ENCODE results near the gene PPBP. TPM values are rescaled to one million over a fixed set of nuclear protein-coding genes. Genes with fewer than 3 reads are reported as not detected.

Gene PPBP, protein sequence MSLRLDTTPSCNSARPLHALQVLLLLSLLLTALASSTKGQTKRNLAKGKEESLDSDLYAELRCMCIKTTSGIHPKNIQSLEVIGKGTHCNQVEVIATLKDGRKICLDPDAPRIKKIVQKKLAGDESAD
- not detected for polyA plus RNA-seq (2012; ENCODE audit: insufficient read depth, insufficient read length)

DNA sequence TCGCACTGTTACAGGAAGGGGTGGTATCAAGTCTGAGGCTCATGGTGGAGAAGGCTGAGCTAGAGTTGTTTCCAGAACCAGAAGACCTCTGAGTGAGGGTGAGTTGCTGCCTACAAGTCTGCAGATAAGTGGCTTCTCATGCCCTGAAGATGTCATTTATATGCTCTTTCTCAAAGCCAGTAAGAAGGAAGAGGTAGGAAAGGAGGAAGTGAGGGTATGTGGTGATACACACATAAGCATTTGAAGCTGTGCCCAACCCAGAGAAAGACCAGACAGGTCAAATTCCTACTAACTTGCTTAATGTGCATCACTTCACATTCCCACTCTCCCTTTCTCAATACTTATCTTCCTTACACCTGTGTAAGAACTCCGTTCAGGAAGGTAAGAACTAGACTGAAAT lies at the start of gene PPBP:
PPBP (minus strand) TSS at position 130 of the 400 bp plus-strand sequence; CDS start at position 43, 87 bp downstream.
- peak; percentile 5 for DNase-seq (ENCODE audit: low read depth, low spot score)
- no peak within 1 kb of the TSS for H3K4me3 ChIP-seq (ENCODE audit: low read length)

DNA sequence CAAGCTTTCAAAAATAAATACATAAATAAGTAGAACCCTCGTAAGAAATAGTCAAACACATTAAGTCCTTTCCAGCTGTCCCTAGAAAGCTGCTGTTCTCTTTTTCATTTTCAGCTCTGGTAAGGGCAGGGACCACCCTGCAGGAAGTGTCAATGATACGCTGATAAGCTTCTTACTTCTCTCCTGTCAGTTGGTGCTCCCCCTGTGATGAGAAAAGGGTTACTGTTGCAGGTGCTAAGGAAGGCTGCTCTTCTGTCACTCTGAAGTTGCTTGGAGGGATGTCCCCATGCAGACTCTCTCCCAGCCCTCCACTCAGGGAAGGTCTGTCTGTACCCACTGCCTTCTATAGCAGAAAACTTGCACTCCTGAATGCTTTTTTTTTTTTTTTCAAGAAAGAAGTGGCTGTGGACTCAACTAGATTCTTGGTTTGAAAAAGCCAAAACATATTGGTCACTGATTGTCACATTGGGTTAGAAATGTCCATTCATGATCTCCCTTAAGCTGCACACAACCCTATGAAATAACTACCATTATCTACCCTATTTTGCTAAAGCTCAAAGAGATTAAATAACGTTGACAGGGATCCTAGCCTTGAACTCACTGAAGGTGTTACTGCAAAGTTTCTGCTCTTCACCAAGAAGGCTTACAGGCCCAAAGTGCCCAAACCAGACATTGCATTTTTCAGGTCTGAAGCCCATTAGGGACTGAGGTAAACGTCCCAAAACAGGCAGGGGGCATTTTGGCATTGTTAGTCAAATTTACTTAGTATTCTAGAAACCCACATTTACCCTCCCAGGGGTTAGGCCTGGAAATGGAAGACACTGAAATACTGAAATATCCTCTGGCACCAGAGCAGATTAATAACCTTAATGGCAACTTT lies 49.3 kb upstream of the PPBP start:
- DNase-seq (ENCODE audit: low read depth, low spot score), result peak; percentile 80
- H3K4me3 ChIP-seq (ENCODE audit: low read length), result peak overlapping the region; percentile 72; the same call in 1 of the 2 replicates

DNA sequence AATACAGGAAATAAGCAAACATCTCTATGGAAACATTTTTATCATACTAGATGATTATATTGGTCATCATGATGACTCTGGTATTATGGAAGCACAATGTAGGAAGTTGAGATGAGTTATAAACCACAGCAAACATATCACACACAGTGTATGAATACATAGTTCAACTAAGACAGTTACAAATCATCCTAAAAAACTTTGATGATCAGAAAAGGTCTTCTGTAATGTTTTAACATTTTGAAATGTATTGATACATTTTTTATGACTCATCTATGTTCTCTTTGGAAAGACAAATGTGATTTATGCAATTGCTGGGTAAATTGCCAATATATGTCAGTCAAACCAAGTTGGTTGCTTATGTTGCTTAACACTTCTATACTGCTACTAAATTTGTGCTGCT lies 45.7 kb upstream of the PPBP start:
- DNase-seq (ENCODE audit: low read depth, low spot score), result no peak
- no peak overlapping the region for H3K4me3 ChIP-seq (ENCODE audit: low read length)

DNA sequence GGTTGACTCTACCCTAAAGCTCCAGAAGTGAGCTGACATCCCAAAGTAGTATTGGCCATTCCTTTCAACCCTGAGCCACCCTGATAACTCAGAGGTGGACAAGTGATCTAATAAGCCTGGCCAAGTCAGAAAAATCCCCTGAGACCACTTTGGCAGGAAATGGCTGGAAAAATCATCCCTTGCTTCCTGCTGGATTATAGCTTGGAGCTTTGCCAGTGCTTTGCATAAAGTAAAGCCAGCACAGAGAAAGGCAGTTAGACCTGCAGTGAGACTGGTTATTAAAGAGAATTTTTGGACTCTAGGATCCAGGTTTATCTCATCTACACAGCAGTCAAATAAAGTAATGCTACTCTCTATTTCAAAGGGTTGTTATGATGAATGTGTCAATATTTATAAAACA lies 44.1 kb upstream of the PPBP start:
- no peak overlapping the region for H3K4me3 ChIP-seq (ENCODE audit: low read length)
- no peak for DNase-seq (ENCODE audit: low read depth, low spot score)

DNA sequence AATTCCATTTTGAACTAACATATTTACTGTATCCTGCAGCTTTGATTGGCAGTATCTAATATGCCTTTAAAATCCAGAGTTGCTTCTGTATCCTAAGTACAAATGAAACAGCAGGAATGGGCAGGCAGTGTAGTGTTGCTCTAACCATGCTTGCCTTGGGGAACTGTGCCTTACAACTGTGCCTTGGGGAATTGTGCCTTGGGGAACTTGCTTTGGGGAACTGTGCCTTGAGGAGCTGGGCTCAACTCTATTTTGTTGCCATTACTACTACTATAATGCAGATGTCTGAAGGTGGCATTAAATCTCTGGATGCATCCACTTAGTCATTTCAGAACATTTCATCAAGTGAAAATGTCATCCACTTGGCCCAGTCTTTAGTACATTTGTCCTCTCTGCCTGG lies 43.6 kb upstream of the PPBP start:
- DNase-seq (ENCODE audit: low read depth, low spot score), result no peak
- no peak overlapping the region for H3K4me3 ChIP-seq (ENCODE audit: low read length)

DNA sequence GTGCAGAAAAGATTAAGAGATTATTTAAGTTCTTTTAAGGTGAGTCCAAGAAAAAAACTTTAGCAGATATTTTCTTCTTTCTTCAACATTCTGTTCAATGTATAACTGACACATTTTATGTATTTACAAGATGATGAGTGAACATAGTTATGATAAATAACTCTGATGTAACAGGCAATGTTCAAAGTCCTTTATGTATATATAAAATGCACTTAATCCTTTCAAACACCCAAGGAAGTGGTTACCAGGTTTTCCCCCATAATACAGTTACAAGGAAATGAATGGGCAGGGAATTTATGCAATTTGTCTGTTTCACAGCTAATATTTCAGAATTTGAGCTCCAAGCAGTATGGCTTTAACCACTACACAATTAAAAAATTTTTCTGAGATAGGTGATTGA lies 42.3 kb upstream of the PPBP start:
- no peak overlapping the region for H3K4me3 ChIP-seq (ENCODE audit: low read length)
- DNase-seq (ENCODE audit: low read depth, low spot score), result no peak

DNA sequence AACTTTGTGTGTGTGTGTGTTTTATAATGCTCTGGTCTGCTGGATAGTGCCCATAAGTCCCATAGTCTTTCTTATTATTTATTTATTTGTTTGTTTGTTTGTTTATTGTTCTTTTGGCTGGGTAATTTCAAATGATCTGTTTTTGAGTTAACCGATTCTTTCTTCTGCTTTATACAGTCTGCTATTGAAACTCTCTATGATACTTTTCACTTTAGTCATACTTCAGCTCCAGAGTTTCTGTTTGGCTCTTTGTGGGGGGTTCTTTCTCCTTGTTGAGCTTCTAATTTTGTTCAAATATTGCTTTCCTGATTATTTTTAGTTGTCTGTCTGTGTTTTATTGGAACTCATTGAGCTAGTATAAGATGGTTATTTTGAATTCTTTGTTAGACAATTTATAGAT lies 40.5 kb upstream of the PPBP start:
- no peak for DNase-seq (ENCODE audit: low read depth, low spot score)

DNA sequence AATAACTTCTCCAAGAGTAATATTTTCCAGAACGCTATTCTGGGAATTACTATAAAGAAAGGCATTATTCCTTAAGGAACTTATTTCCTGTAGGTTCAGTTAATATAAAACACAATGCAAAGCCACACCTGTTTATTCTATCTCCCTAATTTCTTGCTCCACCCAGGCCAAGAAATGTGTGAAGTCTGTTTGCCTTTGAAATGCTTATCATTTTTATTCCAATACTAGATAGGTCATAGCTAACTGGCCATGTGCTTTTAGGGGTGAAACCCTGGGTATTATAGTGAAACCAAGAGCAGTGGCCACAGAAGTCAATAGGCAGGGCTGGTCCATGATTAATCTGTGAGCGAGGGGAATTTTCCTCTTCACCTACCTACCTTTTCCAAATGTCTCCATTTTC lies 35.7 kb upstream of the PPBP start:
- no peak for DNase-seq (ENCODE audit: low read depth, low spot score)
- no peak overlapping the region for H3K4me3 ChIP-seq (ENCODE audit: low read length)

More for the DNA sequence above, 40.5 kb upstream of the PPBP start:
- H3K4me3 ChIP-seq (ENCODE audit: low read length), result no peak overlapping the region

DNA sequence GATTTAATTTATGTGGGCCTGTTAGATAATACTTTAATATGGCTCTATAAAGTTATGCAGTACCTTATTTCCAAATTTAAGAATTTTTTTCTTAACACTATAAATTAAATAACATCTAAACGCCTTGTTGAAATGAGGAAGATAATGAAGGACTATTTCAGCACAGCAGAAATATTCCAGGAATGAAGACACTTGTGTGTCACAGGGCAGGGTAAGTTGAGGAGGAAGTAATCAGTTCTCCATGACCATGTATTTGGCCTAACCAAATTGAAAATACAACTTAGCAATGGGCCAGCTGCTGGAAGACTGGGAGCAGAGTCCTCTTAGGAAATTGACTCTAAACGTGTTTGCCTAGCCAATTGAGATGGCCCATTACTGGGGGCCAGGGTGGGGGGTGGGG lies 33.6 kb upstream of the PPBP start:
- H3K4me3 ChIP-seq (ENCODE audit: low read length), result no peak overlapping the region
- DNase-seq (ENCODE audit: low read depth, low spot score), result no peak

DNA sequence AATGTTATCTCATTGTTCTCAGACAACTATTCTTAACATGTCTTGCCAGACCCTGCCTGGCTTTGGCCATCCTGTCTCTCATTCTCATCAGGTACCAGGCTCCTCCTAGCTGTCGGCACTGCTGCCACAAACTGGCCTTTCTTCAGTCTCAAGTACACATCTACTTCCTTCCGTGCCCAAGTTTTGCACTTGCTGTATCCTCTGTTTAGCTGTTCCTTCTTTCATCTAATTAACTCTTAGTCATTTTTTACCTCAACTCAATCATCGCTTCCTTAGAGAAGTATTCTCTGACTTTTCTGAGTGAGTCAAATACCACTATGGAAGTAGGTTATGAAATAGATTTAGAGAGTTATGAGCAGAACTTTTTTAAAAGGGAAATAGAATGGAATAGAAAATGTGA lies 30.8 kb upstream of the PPBP start:
- no peak for DNase-seq (ENCODE audit: low read depth, low spot score)
- H3K4me3 ChIP-seq (ENCODE audit: low read length), result no peak overlapping the region

DNA sequence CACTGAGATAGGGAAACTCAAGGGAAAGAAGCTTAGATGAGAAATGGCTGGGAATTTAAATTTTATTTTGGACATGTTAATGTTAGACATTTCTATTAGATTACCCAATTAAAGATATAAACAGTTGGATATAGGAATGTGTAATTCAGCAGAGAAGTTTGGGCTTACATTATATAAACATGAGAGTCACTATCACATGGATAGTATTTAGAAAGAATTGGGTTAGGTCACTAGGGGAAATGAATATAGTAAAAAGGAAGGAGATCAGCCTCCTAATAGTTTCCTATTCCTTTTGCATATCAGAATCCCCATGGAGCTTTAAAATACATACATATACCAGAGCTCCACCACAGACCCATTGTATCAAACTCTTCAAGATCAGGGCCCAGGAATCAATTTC lies 30.1 kb upstream of the PPBP start:
- DNase-seq (ENCODE audit: low read depth, low spot score), result no peak
- H3K4me3 ChIP-seq (ENCODE audit: low read length), result no peak overlapping the region

DNA sequence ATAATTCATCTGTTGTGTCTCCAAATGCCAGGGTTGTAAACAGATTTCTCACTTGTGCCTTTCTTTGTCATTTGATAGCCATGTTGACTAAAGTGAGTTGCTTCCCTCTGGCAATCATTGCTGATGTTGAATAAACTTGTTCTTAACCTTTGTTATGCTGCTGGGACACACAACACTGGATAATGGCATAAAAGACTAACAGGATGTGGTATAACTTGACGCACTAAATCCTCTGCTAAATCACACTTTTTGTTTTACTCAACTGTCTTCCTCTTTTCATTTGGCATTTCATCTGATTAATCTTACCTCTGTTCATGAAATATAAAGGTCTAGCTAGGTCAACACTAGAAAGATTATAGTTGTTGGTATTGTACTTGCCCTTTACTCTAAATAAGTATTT lies 28.1 kb upstream of the PPBP start:
- DNase-seq (ENCODE audit: low read depth, low spot score), result peak; percentile 72
- no peak overlapping the region for H3K4me3 ChIP-seq (ENCODE audit: low read length)

DNA sequence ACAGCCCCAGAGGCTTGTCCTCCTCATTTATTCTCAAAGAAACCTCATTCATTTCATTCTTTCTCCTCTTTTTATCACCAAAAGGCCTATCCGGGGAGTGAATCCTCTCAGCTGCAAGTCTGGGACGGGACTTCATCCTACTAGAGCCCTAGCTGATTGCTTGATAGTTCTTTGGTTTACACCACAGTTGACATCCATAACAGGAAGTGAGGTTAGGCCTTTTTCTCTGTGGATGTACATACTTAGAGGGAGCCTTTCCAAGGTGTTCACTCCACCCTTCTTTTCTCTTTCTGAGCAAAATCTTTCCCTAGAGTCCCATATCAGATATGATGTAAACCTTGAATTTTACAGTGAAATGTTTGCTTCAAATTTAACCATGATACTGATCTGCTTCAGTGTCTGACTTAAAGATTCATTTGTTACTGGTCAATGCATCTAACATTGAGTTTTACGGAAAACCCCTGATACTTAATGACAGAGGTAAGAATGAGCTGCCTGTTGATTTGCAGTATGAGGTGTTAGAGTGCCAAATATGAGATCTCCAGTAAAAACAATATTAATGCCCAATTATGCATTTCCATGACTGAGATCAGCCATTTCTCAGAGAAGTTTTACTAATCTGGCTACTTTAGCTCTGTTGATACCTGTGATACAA lies 27.3 kb upstream of the PPBP start:
- H3K4me3 ChIP-seq (ENCODE audit: low read length), result no peak overlapping the region
- DNase-seq (ENCODE audit: low read depth, low spot score), result no peak

DNA sequence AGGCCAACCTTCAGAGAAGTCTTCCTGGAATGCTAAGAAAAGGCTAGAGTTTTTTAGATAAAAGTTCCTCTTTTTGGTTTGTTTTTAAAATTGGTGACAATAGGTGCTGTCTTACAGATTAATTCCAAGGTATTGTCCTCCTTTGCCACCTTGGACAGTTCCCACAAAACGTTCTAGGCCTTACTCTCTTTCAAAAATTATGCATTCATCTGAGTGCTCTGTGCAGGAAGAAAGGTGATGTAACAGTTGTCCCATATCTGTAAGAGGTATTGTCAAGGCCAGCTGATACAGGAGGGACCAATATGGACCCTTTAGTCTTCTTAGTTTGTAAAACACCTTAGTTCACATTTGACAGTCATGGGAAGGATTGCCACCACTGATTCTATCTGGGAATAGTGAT lies 26.3 kb upstream of the PPBP start:
- H3K4me3 ChIP-seq (ENCODE audit: low read length), result no peak overlapping the region
- DNase-seq (ENCODE audit: low read depth, low spot score), result no peak

DNA sequence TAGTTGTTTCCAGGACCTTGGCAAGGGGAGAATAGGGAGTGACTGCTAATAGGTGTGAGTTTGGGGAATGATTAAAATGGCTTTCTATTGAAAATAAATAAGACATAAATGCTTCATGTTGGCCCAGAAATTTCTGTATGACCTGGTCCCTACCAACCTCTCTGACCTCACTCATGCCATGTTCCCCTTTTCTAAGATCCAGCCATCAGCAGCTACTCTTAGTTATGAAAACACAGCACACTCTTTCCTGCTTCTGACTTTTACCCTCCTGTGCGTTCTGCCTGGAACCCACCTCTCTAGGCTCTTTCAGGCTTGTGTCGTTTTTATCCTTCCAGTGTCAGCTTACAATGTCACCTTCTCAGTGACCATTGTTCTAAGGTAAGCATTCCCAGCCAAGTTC lies 25.3 kb upstream of the PPBP start:
- no peak for DNase-seq (ENCODE audit: low read depth, low spot score)
- no peak overlapping the region for H3K4me3 ChIP-seq (ENCODE audit: low read length)

DNA sequence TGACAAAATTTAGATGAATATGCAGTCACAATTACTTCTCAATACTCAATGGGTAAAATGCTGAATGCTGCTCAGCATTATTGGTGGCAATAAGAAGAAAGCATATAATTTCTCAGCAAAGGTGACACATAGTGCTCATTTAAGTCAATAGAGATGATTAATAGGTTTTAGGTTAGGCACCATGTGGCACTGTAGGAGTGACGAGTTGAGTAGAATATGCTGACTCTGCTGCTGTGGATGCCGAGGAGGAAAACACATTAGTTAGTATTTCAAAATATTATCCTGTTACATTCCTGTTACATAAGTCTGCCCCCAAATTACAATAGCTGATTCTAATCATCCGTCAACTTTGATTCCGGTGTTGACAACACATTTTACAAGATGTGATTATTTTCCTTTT lies 24.1 kb upstream of the PPBP start:
- no peak overlapping the region for H3K4me3 ChIP-seq (ENCODE audit: low read length)
- DNase-seq (ENCODE audit: low read depth, low spot score), result no peak

DNA sequence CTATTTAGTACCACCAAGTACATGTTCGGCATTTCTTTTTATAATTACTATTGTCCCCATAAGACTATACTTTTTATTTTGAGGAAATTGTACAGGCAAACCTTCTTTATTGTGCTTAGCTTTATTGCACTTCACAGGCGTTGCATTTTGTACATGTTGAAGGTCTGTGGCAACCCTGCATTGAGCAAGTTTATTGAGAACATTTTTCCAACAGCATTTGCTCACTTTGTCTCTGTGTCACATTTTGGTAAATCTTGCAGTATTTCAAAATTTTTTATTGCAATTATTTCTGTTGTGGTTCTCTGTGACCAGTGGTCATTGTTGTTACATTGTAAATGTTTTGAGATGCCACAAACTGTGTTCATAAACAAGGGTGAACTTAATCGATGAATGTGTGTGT lies 21.3 kb upstream of the PPBP start:
- no peak for DNase-seq (ENCODE audit: low read depth, low spot score)
- no peak overlapping the region for H3K4me3 ChIP-seq (ENCODE audit: low read length)

DNA sequence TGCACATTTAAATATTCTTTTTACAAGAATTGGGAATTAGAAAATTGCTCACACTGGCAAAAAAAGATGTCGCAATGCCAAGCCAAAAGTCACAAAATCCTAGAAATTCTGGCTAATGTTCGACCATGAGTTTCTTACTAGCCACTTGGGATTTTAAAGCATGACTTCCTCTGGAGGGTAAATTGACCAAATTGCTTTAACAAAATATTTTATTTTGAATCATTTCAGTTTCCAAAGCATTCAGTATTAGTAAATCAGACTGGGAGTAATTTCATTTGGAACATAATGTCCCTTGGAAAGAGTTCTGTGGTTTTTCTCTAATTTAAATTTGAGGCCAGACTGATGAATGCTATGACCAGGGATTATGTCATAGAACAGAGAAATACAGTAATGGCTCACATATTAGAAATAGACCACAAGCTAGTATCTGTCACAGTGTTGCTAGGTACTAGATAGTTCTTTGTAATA lies 18.1 kb upstream of the PPBP start:
- no peak overlapping the region for H3K4me3 ChIP-seq (ENCODE audit: low read length)
- no peak for DNase-seq (ENCODE audit: low read depth, low spot score)

DNA sequence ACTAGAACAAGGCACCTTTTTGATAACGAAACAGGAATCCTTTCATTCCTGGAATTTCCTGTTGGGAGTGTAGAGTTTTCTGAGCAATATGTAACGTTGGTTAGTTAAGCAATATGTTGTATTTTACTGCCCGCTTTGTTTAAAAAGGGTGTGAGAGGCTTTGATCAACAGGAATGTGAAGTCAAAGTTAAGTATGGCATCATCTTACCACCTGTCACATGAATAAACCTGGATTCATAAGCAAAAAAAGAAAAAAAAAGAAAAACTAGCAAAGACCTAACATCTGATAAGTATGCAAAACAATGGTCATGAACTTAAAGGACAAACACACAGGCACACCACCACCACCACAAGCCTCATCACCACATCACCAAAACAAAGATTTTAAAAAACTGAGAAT lies 17.5 kb upstream of the PPBP start:
- no peak for DNase-seq (ENCODE audit: low read depth, low spot score)
- no peak overlapping the region for H3K4me3 ChIP-seq (ENCODE audit: low read length)

DNA sequence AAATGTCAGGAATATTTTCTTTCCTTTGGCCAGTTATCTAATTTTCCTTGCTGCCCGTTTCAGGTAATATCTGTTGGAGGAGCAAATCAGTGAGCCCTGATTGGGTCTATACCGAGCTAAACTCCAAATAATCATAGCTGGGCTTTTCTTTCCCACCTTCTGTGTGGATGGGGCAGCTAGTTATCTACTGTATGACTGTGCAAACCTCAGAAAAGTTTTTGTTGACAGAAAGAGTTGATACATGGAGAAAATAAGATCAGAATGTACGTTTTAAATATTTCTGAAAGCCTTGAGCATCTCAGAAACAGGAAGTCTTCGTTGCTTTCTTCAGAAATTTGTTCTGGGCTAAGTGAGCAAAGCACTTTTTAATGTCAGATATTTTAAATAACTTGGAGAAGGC lies 16.7 kb upstream of the PPBP start:
- no peak for DNase-seq (ENCODE audit: low read depth, low spot score)
- H3K4me3 ChIP-seq (ENCODE audit: low read length), result no peak overlapping the region

All from Jurkat, Clone E6-1 (cell line).